ENCODE results near the gene CYLD. TPM values are rescaled to one million over a fixed set of nuclear protein-coding genes. Genes with fewer than 3 reads are reported as not detected.

The CYLD gene
- total and polyA plus RNA-seq, 7 donors, result 7.9 to 45.3 (median 29.6) TPM

GRCh38 chr16:50740736-50741135 lies 1.1 kb upstream of the CYLD start:
- DNase-seq, result no peak
- no peak for TF ChIP-seq POLR2AphosphoS5 (IDR thresholded peaks at IDR 0.05)
- TF ChIP-seq EP300 (IDR thresholded peaks at IDR 0.05), result no peak
- TF ChIP-seq CTCF (IDR thresholded peaks at IDR 0.05), result no peak
- TF ChIP-seq POLR2A (IDR thresholded peaks at IDR 0.05), result no peak
- intact Hi-C loops (cut with DNase I), result loop anchor here (5.0 to 10.0 kb wide), 5 partner anchors 43 to 676 kb away; partner anchors contain the start of genes BRD7, HEATR3 and TENT4B
- 56 to 84% methylated on average over 1 of the region's 1 CpG for WGBS, 2 donors
- no peak overlapping the region for H3K4me3 ChIP-seq
- peak overlapping the region in 1 of 4 donors; percentile 88 for H3K27ac ChIP-seq
- no peaks in the 10 kb centered on the region for H3K36me3 ChIP-seq
- no peaks in the 10 kb centered on the region for H3K27me3 ChIP-seq
- no peaks in the 10 kb centered on the region for H3K9me3 ChIP-seq
- peaks cover 0 to 31% (median 25%) of the 10 kb centered on the region in 4 donors for H3K4me1 ChIP-seq

GRCh38 chr16:50741225-50741780 lies 583 bp upstream of the CYLD start:
- Histone ChIP-seq H3K4me3 (peak overlapping the region; percentile 29 to 99 (median 95)), H3K27me3 (no peaks in the 10 kb centered on the region), H3K27ac (peak overlapping the region; percentile 60 to 95 (median 92)), H3K36me3 (no peaks in the 10 kb centered on the region), H3K4me1 (peaks cover 0 to 37% (median 31%) of the 10 kb centered on the region in 4 donors), H3K9me3 (no peaks in the 10 kb centered on the region)
- DNase-seq, result no peak
- intact Hi-C loops (cut with DNase I), result loop anchor here (5.0 to 10.0 kb wide), 5 partner anchors 44 to 677 kb away; partner anchors contain the start of genes BRD7, HEATR3 and TENT4B
- TF ChIP-seq POLR2AphosphoS5 (IDR thresholded peaks at IDR 0.05) (peak in 1 of 4 donors; percentile 3), EP300 (IDR thresholded peaks at IDR 0.05) (no peak)
- WGBS, 2 donors, result 4 to 14% methylated on average over 21 of the region's 21 CpGs

- H3K9me3 ChIP-seq, result no peaks in the 10 kb centered on the region
- peak overlapping the region; percentile 88 to 95 (median 92) for H3K27ac ChIP-seq
- peaks cover 0 to 49% (median 34%) of the 10 kb centered on the region in 4 donors for H3K4me1 ChIP-seq
- intact Hi-C loops (cut with DNase I), result loop anchor here (2.0 to 10.0 kb wide), 7 partner anchors 45 to 678 kb away; partner anchors contain the start of genes BRD7, HEATR3, NKD1 and TENT4B
- WGBS, 2 donors, result 1 to 2% methylated on average over 28 of the region's 28 CpGs
- no peak for DNase-seq
- peak overlapping the region; percentile 68 to 99 (median 95) for H3K4me3 ChIP-seq
- no peaks in the 10 kb centered on the region for H3K27me3 ChIP-seq
- TF ChIP-seq EP300 (IDR thresholded peaks at IDR 0.05) (no peak), POLR2A (IDR thresholded peaks at IDR 0.05) (no peak), POLR2AphosphoS5 (IDR thresholded peaks at IDR 0.05) (no peak), CTCF (IDR thresholded peaks at IDR 0.05) (no peak)
- H3K36me3 ChIP-seq, result no peaks in the 10 kb centered on the region
These were observed 802 bp downstream of the CYLD start for GRCh38 chr16:50742576-50743200.

GRCh38 chr16:50743581-50744225 lies 1.8 kb downstream of the CYLD start:
- Histone ChIP-seq H3K4me3 (peak overlapping the region in 1 of 4 donors; percentile 99), H3K9me3 (no peaks in the 10 kb centered on the region), H3K4me1 (peaks cover 0 to 55% (median 37%) of the 10 kb centered on the region in 4 donors), H3K27ac (peak overlapping the region; percentile 88 to 95 (median 92)), H3K27me3 (no peaks in the 10 kb centered on the region), H3K36me3 (no peaks in the 10 kb centered on the region)
- TF ChIP-seq CTCF (IDR thresholded peaks at IDR 0.05) (no peak), POLR2AphosphoS5 (IDR thresholded peaks at IDR 0.05) (no peak), EP300 (IDR thresholded peaks at IDR 0.05) (no peak), POLR2A (IDR thresholded peaks at IDR 0.05) (no peak)
- intact Hi-C loops (cut with DNase I), result loop anchor here (2.0 to 10.0 kb wide), 7 partner anchors 46 to 679 kb away; partner anchors contain the start of genes BRD7, HEATR3, NKD1 and TENT4B
- WGBS, 2 donors, result 26 to 43% methylated on average over 3 of the region's 3 CpGs
- no peak for DNase-seq

- Histone ChIP-seq H3K4me1 (peaks cover 0 to 60% (median 37%) of the 10 kb centered on the region in 4 donors), H3K27me3 (no peaks in the 10 kb centered on the region), H3K36me3 (peaks cover 0 to 4% (median 0%) of the 10 kb centered on the region in 4 donors), H3K4me3 (no peak overlapping the region), H3K9me3 (no peaks in the 10 kb centered on the region), H3K27ac (peak overlapping the region in 1 of 4 donors; percentile 95)
- intact Hi-C loops (cut with DNase I), result loop anchor here (5.0 to 10.0 kb wide), 5 partner anchors 48 to 680 kb away; partner anchors contain the start of genes BRD7, HEATR3 and TENT4B
- WGBS, 2 donors, result 58 to 71% methylated on average over 3 of the region's 3 CpGs
- no peak for DNase-seq
- TF ChIP-seq POLR2AphosphoS5 (IDR thresholded peaks at IDR 0.05), result no peak
- no peak for TF ChIP-seq POLR2A (IDR thresholded peaks at IDR 0.05)
- no peak for TF ChIP-seq CTCF (IDR thresholded peaks at IDR 0.05)
- TF ChIP-seq EP300 (IDR thresholded peaks at IDR 0.05), result no peak
These were observed 3.0 kb downstream of the CYLD start for GRCh38 chr16:50744881-50745280.

All from sigmoid colon (tissue), 7 donors.